Common myeloid progenitor, CD34-positive (primary cell): ENCODE measurements around the gene CTSO.
"Not testable (repeated sequence)": the region's sequence is repeated elsewhere in the genome, so short reads cannot be mapped to it uniquely, and the experiment has no call there.

Source experiments
- CTCF ChIA-PET: fragments of 350-600 bp; sonication (Branson Sonifier 250); formaldehyde crosslinking; loops from one replicate; lab custom pipeline; 2021; ENCODE audit warnings: antibody characterized with exemption; lab: Charles Lee
- POLR2A ChIA-PET: fragments of 350-600 bp; sonication (Branson Sonifier 250); formaldehyde crosslinking; loops from one replicate; lab custom pipeline; 2021; ENCODE audit warnings: antibody characterized with exemption; lab: Charles Lee
- DNase-seq, 3 donors: peaks; one replicate each; pipeline versions ENCODE4 v3.0.0 to v3.0.0-alpha.2; 2013
- H3K27ac ChIP-seq, 2 experiments: 1 replicate in 1 of 2; 2 replicates in 1 of 2; pipeline ENCODE4 v1.7.0; 2013; ENCODE audit warnings: inconsistent platforms in 2 of 2, low read length in 2 of 2, mild to moderate bottlenecking in 2 of 2, low read depth in 1 of 2, moderate library complexity in 1 of 2; ENCODE audit not compliant: severe bottlenecking in 2 of 2, insufficient read depth in 1 of 2, poor library complexity in 1 of 2
- H3K27me3 ChIP-seq, 5 experiments: replicated peaks in 2 of 5; 1 replicate in 3 of 5; 2 replicates in 2 of 5; pipeline versions ENCODE4 v1.6.1 to v1.7.0; 2013; ENCODE audit warnings: low read length in 4 of 5, mild to moderate bottlenecking in 2 of 5, moderate library complexity in 2 of 5, inconsistent platforms in 1 of 5; ENCODE audit not compliant: insufficient read depth in 5 of 5, control insufficient read depth in 4 of 5
- H3K36me3 ChIP-seq, 4 experiments: 1 replicate in 2 of 4; 2 replicates in 2 of 4; pipeline versions ENCODE4 v1.6.1 to v1.7.0; 2013; ENCODE audit warnings: low read length in 3 of 4, control low read depth in 1 of 4, mild to moderate bottlenecking in 1 of 4; ENCODE audit not compliant: control insufficient read depth in 4 of 4, insufficient read depth in 4 of 4
- H3K4me1 ChIP-seq, 4 experiments: 1 replicate in 3 of 4; 2 replicates in 1 of 4; pipeline versions ENCODE4 v1.6.1 to v1.7.1; 2013; ENCODE audit warnings: low read length in 3 of 4, mild to moderate bottlenecking in 3 of 4, control low read depth in 1 of 4, inconsistent platforms in 1 of 4, moderate library complexity in 1 of 4; ENCODE audit not compliant: control insufficient read depth in 4 of 4, insufficient read depth in 4 of 4; ENCODE audit errors: control extremely low read depth in 1 of 4
- H3K4me3 ChIP-seq, 7 experiments: 1 replicate in 4 of 7; 2 replicates in 3 of 7; pipeline versions ENCODE4 v1.5.1 to v1.7.0; 2013; ENCODE audit warnings: mild to moderate bottlenecking in 7 of 7, low read length in 6 of 7, moderate library complexity in 6 of 7, inconsistent platforms in 2 of 7, low read depth in 2 of 7, control low read depth in 1 of 7; ENCODE audit not compliant: insufficient read depth in 4 of 7, control insufficient read depth in 1 of 7; ENCODE audit errors: extremely low read depth in 1 of 7
- H3K9me3 ChIP-seq, 5 experiments: 1 replicate in 4 of 5; 2 replicates in 1 of 5; pipeline versions ENCODE4 v1.6.1 to v1.7.1; 2013; ENCODE audit warnings: low read length in 4 of 5, mild to moderate bottlenecking in 2 of 5, inconsistent platforms in 1 of 5, low read depth in 1 of 5, moderate library complexity in 1 of 5; ENCODE audit not compliant: control insufficient read depth in 4 of 5, insufficient read depth in 2 of 5; ENCODE audit errors: control extremely low read depth in 1 of 5
- WGBS: methylation state at CpG from one replicate; pipeline ENCODE4 v1.1.5; 2013; ENCODE audit not compliant: insufficient coverage; 5-methylcytosine and 5-hydroxymethylcytosine counted together

The CTSO gene

DNA sequence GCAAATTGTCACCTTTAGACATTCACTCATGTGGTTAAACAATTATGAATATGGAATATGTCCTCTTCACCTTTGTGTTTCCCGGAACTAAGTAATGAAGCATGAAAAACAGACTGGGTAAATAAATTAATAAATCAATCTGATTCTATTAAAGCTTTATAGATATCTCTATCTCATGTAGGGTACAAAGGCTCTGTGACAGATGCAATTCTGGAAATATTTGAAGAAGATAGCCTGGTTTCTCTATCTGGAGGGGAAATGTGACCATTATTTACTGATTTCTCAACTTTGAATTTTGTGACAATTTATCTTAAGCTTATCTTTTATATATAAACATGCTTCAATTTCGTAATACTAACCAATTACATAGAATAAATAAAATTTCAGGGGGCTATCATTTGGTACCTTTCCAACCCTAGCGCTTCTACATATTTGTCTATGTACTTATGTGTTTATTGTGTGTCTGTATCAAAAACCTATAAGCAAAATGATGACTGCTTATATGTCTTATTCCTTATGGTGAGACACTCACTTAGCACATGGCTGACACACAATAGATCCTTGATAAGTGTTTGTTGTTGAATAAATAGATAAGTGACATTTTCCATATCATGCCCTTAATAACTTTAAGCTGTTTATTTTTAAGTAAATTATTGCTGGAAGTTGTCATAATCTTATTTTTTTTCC, 9.9 kb downstream of the CTSO start:
- POLR2A ChIA-PET = no interaction called here
- H3K4me3 ChIP-seq = no peak overlapping the region
- DNase-seq = no peak
- CTCF ChIA-PET = interaction anchor here (2.0 kb wide), 1 partner anchor 9 kb away, joined by 8 read pairs; the partner anchor contains the start of gene CTSO
- H3K27ac ChIP-seq = no peak overlapping the region
- peaks cover 0 to 7% (median 4%) of the 10 kb centered on the region in 4 experiments for H3K36me3 ChIP-seq
- no peaks in the 10 kb centered on the region for H3K4me1 ChIP-seq
- no CpG with 5 or more reads among the region's 3 CpGs for WGBS
- no peaks in the 10 kb centered on the region for H3K27me3 ChIP-seq
- H3K9me3 ChIP-seq = no peaks in the 10 kb centered on the region

GRCh38 chr4:155941820-155942219, 11.8 kb downstream of the CTSO start:
- H3K4me1 ChIP-seq = no peaks in the 10 kb centered on the region
- H3K4me3 ChIP-seq = no peak overlapping the region
- no peak overlapping the region for H3K27ac ChIP-seq
- no CpG with 5 or more reads among the region's 1 CpG for WGBS
- no peaks in the 10 kb centered on the region for H3K9me3 ChIP-seq
- ChIA-PET POLR2A (no interaction called here), CTCF (interaction anchor here (1.2 to 1.5 kb wide), 2 partner anchors 10 to 11 kb away, joined by 3 to 6 read pairs; partner anchors contain the start of gene CTSO)
- DNase-seq = no peak
- no peaks in the 10 kb centered on the region for H3K27me3 ChIP-seq
- peaks cover 0 to 14% (median 10%) of the 10 kb centered on the region in 4 experiments for H3K36me3 ChIP-seq

DNA sequence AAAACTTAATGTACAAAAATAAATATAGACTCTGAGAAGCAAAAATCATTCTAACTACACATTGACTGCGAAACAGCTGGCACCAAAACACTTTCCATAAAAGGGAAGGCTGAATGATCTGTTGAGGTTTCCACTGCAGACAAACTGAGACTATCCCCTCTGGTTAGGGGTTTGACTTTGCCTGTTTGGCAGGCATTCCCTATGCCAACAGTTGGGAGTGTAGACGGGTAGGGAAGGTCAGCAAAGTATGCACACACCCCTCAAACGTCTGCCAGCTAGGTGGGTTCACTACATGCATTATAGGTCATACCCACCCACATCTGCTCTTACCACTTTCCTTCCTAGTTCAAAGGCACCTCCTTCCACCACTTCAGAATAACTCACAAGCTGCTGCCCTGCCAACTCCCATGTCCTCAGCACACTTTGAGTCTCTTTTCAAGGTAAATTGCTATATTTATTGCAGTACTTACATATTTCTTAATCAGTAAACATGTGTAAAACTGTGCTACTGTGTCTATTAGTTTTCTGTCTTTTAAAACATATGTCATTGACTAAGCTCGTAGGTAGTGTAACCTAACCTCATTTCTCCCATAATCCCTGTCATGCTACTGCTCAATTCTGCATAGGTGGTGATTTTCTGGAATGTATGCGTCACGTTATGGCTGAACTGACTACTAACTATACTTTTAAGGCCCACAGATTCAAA, 12.4 kb downstream of the CTSO start:
- WGBS = 100% methylated on average over 4 of the region's 6 CpGs
- POLR2A ChIA-PET = no interaction called here
- H3K36me3 ChIP-seq = peaks cover 0 to 14% (median 12%) of the 10 kb centered on the region in 4 experiments
- no peak for DNase-seq
- no peaks in the 10 kb centered on the region for H3K27me3 ChIP-seq
- H3K9me3 ChIP-seq = no peaks in the 10 kb centered on the region
- no peak overlapping the region for H3K4me3 ChIP-seq
- H3K27ac ChIP-seq = no peak overlapping the region
- CTCF ChIA-PET = interaction anchor here (1.2 to 1.5 kb wide), 2 partner anchors 9 to 12 kb away, joined by 3 to 6 read pairs; partner anchors contain the start of gene CTSO
- H3K4me1 ChIP-seq = no peaks in the 10 kb centered on the region

GRCh38 chr4:155935389-155935986, 18.2 kb downstream of the CTSO start:
- H3K9me3 ChIP-seq = peaks cover 0 to 3% (median 0%) of the 10 kb centered on the region in 5 experiments
- ChIA-PET POLR2A (no interaction called here), CTCF (no interaction called here)
- no peaks in the 10 kb centered on the region for H3K27me3 ChIP-seq
- no peak for DNase-seq
- H3K4me1 ChIP-seq = no peaks in the 10 kb centered on the region
- H3K27ac ChIP-seq = no peak overlapping the region
- peaks cover 0 to 17% (median 8%) of the 10 kb centered on the region in 4 experiments for H3K36me3 ChIP-seq
- no peak overlapping the region for H3K4me3 ChIP-seq
- WGBS = 100% methylated on average over 3 of the region's 4 CpGs

GRCh38 chr4:155934634-155935033, 19.0 kb downstream of the CTSO start:
- H3K36me3 ChIP-seq = peaks cover 0 to 24% (median 7%) of the 10 kb centered on the region in 4 experiments
- 83% methylated on average over 1 of the region's 4 CpGs for WGBS
- H3K4me1 ChIP-seq, H3K27ac ChIP-seq, DNase-seq, H3K9me3 ChIP-seq, H3K4me3 ChIP-seq, POLR2A ChIA-PET, H3K27me3 ChIP-seq, CTCF ChIA-PET: not testable (repeated sequence)

DNA sequence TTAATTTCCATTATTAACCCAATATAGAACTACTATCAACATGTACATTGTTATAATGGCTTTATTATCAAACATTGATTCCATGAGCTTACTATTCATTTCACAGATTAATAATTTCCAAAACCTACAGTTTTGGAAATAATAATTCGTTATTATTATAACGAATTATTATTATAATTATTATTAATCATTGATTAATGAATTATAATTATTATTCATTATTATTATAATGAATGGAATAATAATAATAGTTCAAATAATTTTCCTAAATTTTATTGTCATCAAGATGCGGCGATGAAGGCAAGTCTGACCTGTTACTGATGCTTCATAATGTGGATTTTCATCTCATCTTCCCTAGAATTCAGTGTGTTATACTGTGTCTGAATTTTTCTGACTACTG, 22.0 kb downstream of the CTSO start:
- Histone ChIP-seq H3K4me1 (no peaks in the 10 kb centered on the region), H3K27ac (no peak overlapping the region), H3K36me3 (peaks cover 0 to 31% (median 2%) of the 10 kb centered on the region in 4 experiments), H3K9me3 (peaks cover 0 to 11% (median 5%) of the 10 kb centered on the region in 5 experiments), H3K4me3 (no peak overlapping the region), H3K27me3 (no peaks in the 10 kb centered on the region)
- no peak for DNase-seq
- WGBS = 100% methylated on average over 2 of the region's 4 CpGs
- CTCF ChIA-PET = interaction anchor here (0.7 kb wide), 1 partner anchor 10 kb away, joined by 3 read pairs; no protein-coding TSS in a partner anchor
- POLR2A ChIA-PET = no interaction called here
